ENCODE results near the gene PHOSPHO2. TPM values are rescaled to one million over a fixed set of nuclear protein-coding genes. Genes with fewer than 3 reads are reported as not detected.

Gene PHOSPHO2
- total and polyA plus RNA-seq, 9 of the 15 experiments (the other 6 are each of a cell fraction or from before 2014, with no cell fraction given): 7.8 to 19.1 (median 11.7) TPM

GRCh38 chr2:169732583-169733358, 38.5 kb downstream of the PHOSPHO2 start (continued):
- TF ChIP-seq ZNF609 (CRISPR knock-in tag; IDR thresholded peaks at IDR 0.05; ENCODE audit: borderline replicate concordance) (no peak), KDM1A (IDR thresholded peaks at IDR 0.05) (peak; percentile 50 to 68), CREB1 (IDR thresholded peaks at IDR 0.05) (0 out of 2 replicates have a peak, but pooled peaks have one; percentile 8), CREB1 (CRISPR knock-in tag; IDR thresholded peaks at IDR 0.05) (no peak), CREM (IDR thresholded peaks at IDR 0.05; ENCODE audit: low read depth) (peak; percentile 14; the same call in 1 of the 2 replicates), ZNF24 (IDR thresholded peaks at IDR 0.05) (peak; percentile 70), BCOR (IDR thresholded peaks at IDR 0.05) (peak; percentile 93), HMBOX1 (IDR thresholded peaks at IDR 0.05) (peak; percentile 27; the same call in 1 of the 2 replicates)
